GM18505 (cell line): ENCODE data around the gene CDH4.

Source experiments
- ATAC-seq: cut with Tn5 transposase; IDR thresholded peaks from one replicate; pipeline ENCODE4 v1.9.1; 2021; ENCODE audit not compliant: unreplicated experiment
- POLR2A ChIP-seq: IDR thresholded peaks from 4 replicates; pipeline ENCODE4 v1.6.1; 2011; ENCODE audit warnings: borderline replicate concordance; ENCODE audit not compliant: insufficient read depth, insufficient read length; ENCODE audit errors: extremely low read depth

CDH4 gene

GRCh38 chr20:61306937-61307475, 54.9 kb downstream of the CDH4 start:
- ATAC-seq: no peak
- TF ChIP-seq POLR2A: no peak

- no peak for TF ChIP-seq POLR2A
- ATAC-seq: no peak
Observed at GRCh38 chr20:61307686-61308476, 55.8 kb downstream of the CDH4 start.

GRCh38 chr20:61308477-61308774, 56.4 kb downstream of the CDH4 start:
- ATAC-seq: no peak
- no peak for TF ChIP-seq POLR2A

GRCh38 chr20:61310954-61311353, 58.9 kb downstream of the CDH4 start:
- no peak for TF ChIP-seq POLR2A
- ATAC-seq: no peak

- ATAC-seq: no peak
- no peak for TF ChIP-seq POLR2A
Observed at GRCh38 chr20:61311656-61312387, 59.8 kb downstream of the CDH4 start.

- TF ChIP-seq POLR2A: no peak
- ATAC-seq: no peak
Observed at GRCh38 chr20:61312925-61313324, 60.9 kb downstream of the CDH4 start.

GRCh38 chr20:61313396-61313795, 61.3 kb downstream of the CDH4 start:
- no peak for ATAC-seq
- TF ChIP-seq POLR2A: no peak

GRCh38 chr20:61314326-61315010, 62.4 kb downstream of the CDH4 start:
- ATAC-seq: no peak
- no peak for TF ChIP-seq POLR2A

GRCh38 chr20:61315319-61315718, 63.3 kb downstream of the CDH4 start:
- no peak for ATAC-seq
- no peak for TF ChIP-seq POLR2A

GRCh38 chr20:61316346-61316745, 64.3 kb downstream of the CDH4 start:
- ATAC-seq: no peak
- no peak for TF ChIP-seq POLR2A

- no peak for TF ChIP-seq POLR2A
- ATAC-seq: no peak
Observed at GRCh38 chr20:61317966-61318530, 66.0 kb downstream of the CDH4 start.

GRCh38 chr20:61320691-61321425, 68.8 kb downstream of the CDH4 start:
- TF ChIP-seq POLR2A: no peak
- no peak for ATAC-seq

GRCh38 chr20:61321481-61321880, 69.4 kb downstream of the CDH4 start:
- no peak for TF ChIP-seq POLR2A
- ATAC-seq: no peak
